ENCODE data around the gene GBP3.

The GBP3 gene

DNA sequence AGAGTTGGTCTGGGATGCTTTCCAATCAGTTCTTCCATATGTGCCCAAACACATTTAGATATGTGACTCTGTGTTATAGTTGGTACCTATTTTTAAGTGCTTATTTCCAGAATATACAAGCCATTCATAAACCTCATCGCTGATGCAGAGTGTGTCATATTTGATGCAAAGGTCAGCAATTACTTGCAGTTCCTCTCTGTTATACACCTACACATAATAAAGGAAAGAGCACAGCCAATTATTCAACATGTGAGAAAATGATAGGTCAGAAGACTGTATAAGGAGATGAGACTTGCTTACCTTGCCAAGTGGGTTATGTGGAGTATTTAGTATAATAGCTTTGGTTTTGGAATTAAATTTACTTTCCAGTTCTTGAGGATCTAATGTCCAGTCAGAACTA, 61.6 kb downstream of the GBP3 start (continued):
- TF ChIP-seq ZC3H10 (CRISPR knock-in tag; IDR thresholded peaks at IDR 0.05) (no peak), PPARA (CRISPR knock-in tag; IDR thresholded peaks at IDR 0.05; ENCODE audit: borderline replicate concordance) (no peak), OSR1 (CRISPR knock-in tag; IDR thresholded peaks at IDR 0.05) (no peak)

Measured in SK-N-SH treated with all-trans-retinoic acid at 6 μM for 48 hours (cell line).